Naive thymus-derived CD4-positive, alpha-beta T cell (primary cell): ENCODE results near the gene MUC6. TPM values are rescaled to one million over a fixed set of nuclear protein-coding genes. Genes with fewer than 3 reads are reported as not detected.

Source experiments
- polyA plus RNA-seq, 2 donors: library from polyadenylated mRNA; unstranded; fragments of 300-500 nt; fragmentation: Illumina TruSeq; gene quantifications; one replicate each; pipeline ENCODE4 v1.2.3, GENCODE V29; 2021
- total RNA-seq, 6 experiments: library from RNA in 5 of 6; stranded (reverse) in 5 of 6; gene quantifications; 1 replicate in 5 of 6; 2 replicates in 1 of 6; pipeline ENCODE4 v1.2.3 and lab custom pipeline; 2021 to 2026

Gene MUC6
- total and polyA plus RNA-seq, 7 experiments from 2014 or later: not detected

Other genes starting within 250 kb of the MUC6 start
- gene CEND1, start 246.6 kb downstream of the MUC6 start, total RNA-seq: 1 to 10 TPM in 1 of 5 experiments, not detected in 4; 2.3 TPM
- not detected for gene CEND1, start 246.6 kb downstream of the MUC6 start, polyA plus RNA-seq
- gene SLC25A22, start 238.4 kb downstream of the MUC6 start, total RNA-seq: 10 to 100 TPM; 17.4 to 58.4 (median 21.3) TPM
- gene SLC25A22, start 238.4 kb downstream of the MUC6 start, polyA plus RNA-seq: 10 to 100 TPM in 1 of 2 donors, 1 to 10 TPM in 1; 6.4 to 11.1 TPM
- 10 to 100 TPM; 30.0 to 38.7 (median 34.1) TPM for gene PIDD1, start 231.5 kb downstream of the MUC6 start, total RNA-seq
- gene PIDD1, start 231.5 kb downstream of the MUC6 start, polyA plus RNA-seq: 1 to 10 TPM; 4.7 to 8.3 TPM
- gene RPLP2, start 226.8 kb downstream of the MUC6 start, total RNA-seq: 1,000 to 10,000 TPM; 2,266 to 5,944 (median 5,497) TPM
- gene RPLP2, start 226.8 kb downstream of the MUC6 start, polyA plus RNA-seq: 1,000 to 10,000 TPM; 3,734 to 4,844 TPM
- 100 to 1,000 TPM in 4 of 5 experiments, 10 to 100 TPM in 1; 60.1 to 237 (median 205) TPM for gene PNPLA2, start 217.8 kb downstream of the MUC6 start, total RNA-seq
- gene PNPLA2, start 217.8 kb downstream of the MUC6 start, polyA plus RNA-seq: 10 to 100 TPM; 26.0 to 40.4 TPM
- 1 to 10 TPM in 3 of 5 experiments, under 1 TPM in 1, not detected in 1; 0.62 to 3.9 (median 2.0) TPM for gene CRACR2B, start 208.8 kb downstream of the MUC6 start, total RNA-seq
- gene CRACR2B, start 208.8 kb downstream of the MUC6 start, polyA plus RNA-seq: not detected
- 10 to 100 TPM in 3 of 5 experiments, 1 to 10 TPM in 2; 6.6 to 62.9 (median 18.5) TPM for gene CD151, start 203.8 kb downstream of the MUC6 start, total RNA-seq
- 1 to 10 TPM; 4.0 to 7.2 TPM for gene CD151, start 203.8 kb downstream of the MUC6 start, polyA plus RNA-seq
- gene POLR2L, start 194.2 kb downstream of the MUC6 start, total RNA-seq: 10 to 100 TPM; 31.2 to 93.3 (median 44.9) TPM
- 10 to 100 TPM; 55.9 to 83.1 TPM for gene POLR2L, start 194.2 kb downstream of the MUC6 start, polyA plus RNA-seq
- gene TSPAN4, start 193.9 kb downstream of the MUC6 start, total RNA-seq: 10 to 100 TPM in 1 of 5 experiments, 1 to 10 TPM in 4; 4.8 to 12.6 (median 6.6) TPM
- gene TSPAN4, start 193.9 kb downstream of the MUC6 start, polyA plus RNA-seq: 1 to 10 TPM; 4.1 to 4.7 TPM
- 10 to 100 TPM; 30.8 to 56.3 (median 53.0) TPM for gene CHID1, start 125.9 kb downstream of the MUC6 start, total RNA-seq
- 10 to 100 TPM; 57.5 to 61.0 TPM for gene CHID1, start 125.9 kb downstream of the MUC6 start, polyA plus RNA-seq
- 10 to 100 TPM; 70.1 to 93.3 (median 86.4) TPM for gene AP2A2, start 110.8 kb downstream of the MUC6 start, total RNA-seq
- 10 to 100 TPM in 1 of 2 donors, 1 to 10 TPM in 1; 8.7 to 10.7 TPM for gene AP2A2, start 110.8 kb downstream of the MUC6 start, polyA plus RNA-seq
- gene MUC2, start 38.2 kb upstream of the MUC6 start, total RNA-seq: not detected
- not detected for gene MUC2, start 38.2 kb upstream of the MUC6 start, polyA plus RNA-seq
- not detected for gene MUC5AC, start 121.2 kb upstream of the MUC6 start, total RNA-seq
- not detected for gene MUC5AC, start 121.2 kb upstream of the MUC6 start, polyA plus RNA-seq
- not detected for gene MUC5B, start 186.3 kb upstream of the MUC6 start, total RNA-seq
- not detected for gene MUC5B, start 186.3 kb upstream of the MUC6 start, polyA plus RNA-seq